Measurements from ENCODE around the gene TESK2. TPM values are rescaled to one million over a fixed set of nuclear protein-coding genes. Genes with fewer than 3 reads are reported as not detected.

The TESK2 gene
- total and polyA plus RNA-seq, 2 of the 13 experiments (the other 11 are each of a cell fraction or from before 2014, with no cell fraction given), result 5.5 to 9.6 TPM

GRCh38 chr1:45507893-45508292 lies 16.9 kb upstream of the TESK2 start:
- intact Hi-C loops (cut with micrococcal nuclease; ENCODE audit: unreplicated experiment), result no loop called here
- ATAC-seq (peak; percentile 47), FAIRE-seq (no peak), DNase-seq (ENCODE audit: low spot score) (no peak)
- Histone ChIP-seq H3K4me3 (replicated peaks in 1 of 3; ENCODE audit: insufficient read depth in 1 of 3, low read depth in 2 of 3, low read length in 3 of 3) (no peak overlapping the region), H3K79me2 (ENCODE audit: insufficient read depth, low read length) (peaks cover 14% of the 10 kb centered on the region), H3K9me3 (ENCODE audit: low read length) (no peaks in the 10 kb centered on the region), H3K4me1 (ENCODE audit: insufficient read depth, low read length) (peaks cover 44% of the 10 kb centered on the region), H4K20me1 (ENCODE audit: insufficient read depth, low read length) (peaks cover 16% of the 10 kb centered on the region), H2AFZ (ENCODE audit: low read length) (no peak overlapping the region), H3K9ac (ENCODE audit: insufficient read depth, low read depth, low read length) (no peak overlapping the region), H3K27me3 (ENCODE audit: control insufficient read depth in 1 of 2, insufficient read depth in 2 of 2, low read length in 2 of 2) (no peaks in the 10 kb centered on the region), H3K36me3 (replicated peaks in 1 of 2; ENCODE audit: control insufficient read depth in 1 of 2, insufficient read depth in 2 of 2, low read length in 2 of 2) (peaks cover 22 to 39% of the 10 kb centered on the region in 2 experiments), H3K27ac (ENCODE audit: extremely low read length, insufficient read depth, low read length) (peak overlapping the region; percentile 56), H3K4me2 (ENCODE audit: low read depth, low read length) (no peak overlapping the region)
- BruUV-seq (replicated peaks), result no TSS peak
- 55% methylated on average over 4 of the region's 4 CpGs for WGBS (ENCODE audit: low lambda C conversion rate)
- CTCF ChIA-PET (ENCODE audit: low intra/inter-chr PET ratio, low total read pairs), result no interaction called here
- POLR2A ChIA-PET, result interaction anchor here (0.8 to 8.0 kb wide), 11 partner anchors 9 to 76 kb away, joined by 3 to 110 read pairs (median 10); partner anchors contain the start of genes AKR1A1, CCDC163, MMACHC and NASP
- in situ Hi-C loops (cut with HindIII; ENCODE audit: extremely low pct_ligation_motif_present, low pct_unique_long_range_greater_than_20kb), result no loop called here
- peak; percentile 77 for TF ChIP-seq RARA (CRISPR knock-in tag; IDR thresholded peaks at IDR 0.05)
- 0 out of 2 replicates have a peak, but pooled peaks have one; percentile 52 for TF ChIP-seq MTERF4 (CRISPR knock-in tag; IDR thresholded peaks at IDR 0.05)
- peak; percentile 54; the same call in 1 of the 2 replicates for TF ChIP-seq MAX (IDR thresholded peaks at IDR 0.05)
- TF ChIP-seq NR2C2 (CRISPR knock-in tag; IDR thresholded peaks at IDR 0.05; ENCODE audit: borderline replicate concordance), result no peak
- peak; percentile 45; the same call in 1 of the 2 replicates for TF ChIP-seq MED1 (CRISPR knock-in tag; IDR thresholded peaks at IDR 0.05)
- TF ChIP-seq ZFP36L2 (CRISPR knock-in tag; IDR thresholded peaks at IDR 0.05), result no peak
- TF ChIP-seq CSRNP2 (CRISPR knock-in tag; conservative IDR thresholded peaks at IDR 0.05; ENCODE audit: low read depth), result no peak
- TF ChIP-seq TARDBP (CRISPR knock-in tag; IDR thresholded peaks at IDR 0.05), result peak; percentile 51; the same call in 1 of the 2 replicates
- TF ChIP-seq SKIL (CRISPR knock-in tag; IDR thresholded peaks at IDR 0.05; ENCODE audit: borderline replicate concordance), result 0 out of 2 replicates have a peak, but pooled peaks have one; percentile 32
- TF ChIP-seq THRA (CRISPR knock-in tag; IDR thresholded peaks at IDR 0.05; ENCODE audit: borderline replicate concordance), result peak; percentile 79; the same call in 1 of the 2 replicates
- 0 out of 2 replicates have a peak, but pooled peaks have one; percentile 11 for TF ChIP-seq PAF1 (CRISPR knock-in tag; IDR thresholded peaks at IDR 0.05)
- no peak for TF ChIP-seq SOX6 (IDR thresholded peaks at IDR 0.05)
- peak; percentile 38 for TF ChIP-seq SOX6 (CRISPR knock-in tag; IDR thresholded peaks at IDR 0.05)
- TF ChIP-seq SMAD1 (CRISPR knock-in tag; IDR thresholded peaks at IDR 0.05; ENCODE audit: borderline replicate concordance, low read depth), result no peak
- TF ChIP-seq SNAPC5 (CRISPR knock-in tag; IDR thresholded peaks at IDR 0.05; ENCODE audit: borderline replicate concordance), result no peak
- no peak for TF ChIP-seq PAX8 (CRISPR knock-in tag; IDR thresholded peaks at IDR 0.05; ENCODE audit: borderline replicate concordance)
- peak; percentile 73 for TF ChIP-seq NCOA2 (CRISPR knock-in tag; IDR thresholded peaks at IDR 0.05)
- TF ChIP-seq SOX13 (IDR thresholded peaks at IDR 0.05), result no peak
- peak in 1 of 2 experiments; percentile 23; a peak in 1 of 4 replicates for TF ChIP-seq SOX13 (CRISPR knock-in tag; conservative IDR thresholded peaks at IDR 0.05 in 1 of 2, IDR thresholded peaks at IDR 0.05 in 1 of 2)
